VCaP (cell line): ENCODE data around the gene METTL16.

Experiments
- H3K27ac ChIP-seq: fragments of 450-650 bp; 2 replicates; pipeline ENCODE4 v1.5.1; 2017
- CTCF ChIP-seq: fragments of 450-650 bp; conservative IDR thresholded peaks from 2 replicates; pipeline ENCODE4 v1.5.1; 2017; ENCODE audit warnings: mild to moderate bottlenecking, moderate library complexity

Gene METTL16

GRCh38 chr17:2474371-2474770, 37.3 kb downstream of the METTL16 start:
- H3K27ac ChIP-seq = no peak overlapping the region
- no peak for TF ChIP-seq CTCF

- H3K27ac ChIP-seq = no peak overlapping the region
- TF ChIP-seq CTCF = no peak
These were observed 43.4 kb downstream of the METTL16 start for GRCh38 chr17:2468270-2468669.

GRCh38 chr17:2466931-2467330, 44.8 kb downstream of the METTL16 start:
- no peak for TF ChIP-seq CTCF
- no peak overlapping the region for H3K27ac ChIP-seq

- no peak overlapping the region for H3K27ac ChIP-seq
- no peak for TF ChIP-seq CTCF
These were observed 49.2 kb downstream of the METTL16 start for GRCh38 chr17:2462481-2462880.

- no peak overlapping the region for H3K27ac ChIP-seq
- TF ChIP-seq CTCF = no peak
These were observed 51.8 kb downstream of the METTL16 start for GRCh38 chr17:2459917-2460271.

- no peak for TF ChIP-seq CTCF
- no peak overlapping the region for H3K27ac ChIP-seq
These were observed 53.8 kb downstream of the METTL16 start for GRCh38 chr17:2457913-2458312.

GRCh38 chr17:2456475-2456874, 55.2 kb downstream of the METTL16 start:
- no peak overlapping the region for H3K27ac ChIP-seq

More at GRCh38 chr17:2456475-2456874, 55.2 kb downstream of the METTL16 start:
- TF ChIP-seq CTCF = no peak
